ENCODE data around the gene MVB12B.

GRCh38 chr9:126415741-126416370 lies 89.2 kb downstream of the MVB12B start:
- TF ChIP-seq POLR2A (IDR thresholded peaks at IDR 0.05; ENCODE audit: low read length) (no peak), GATA1 (IDR thresholded peaks at IDR 0.05; ENCODE audit: low read depth, low read length) (no peak)

Measured in erythroblast (primary cell).